ENCODE measurements around the gene ADAM12.

The ADAM12 gene

DNA sequence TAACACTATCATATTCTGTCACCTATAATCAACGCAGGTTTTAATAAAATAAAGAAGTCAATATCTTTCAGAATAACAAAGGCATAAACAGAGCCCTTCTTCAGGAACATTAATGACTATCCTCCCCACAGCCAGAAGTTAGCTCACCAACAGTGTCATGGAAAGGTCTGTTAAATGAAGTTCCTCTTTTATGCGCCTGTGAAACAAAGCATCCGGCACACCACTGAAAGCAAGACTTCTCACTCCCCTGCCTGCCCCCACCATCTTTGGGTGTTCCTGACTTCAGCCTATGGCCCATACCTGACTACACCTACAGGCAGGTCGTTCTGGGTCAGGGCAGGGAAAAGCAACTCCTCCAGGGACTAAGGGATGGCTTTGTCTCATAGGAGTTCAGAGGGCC is 286.5 kb downstream of the ADAM12 start:
- no peak for ATAC-seq
- TF ChIP-seq SNAI2 (CRISPR knock-in tag; IDR thresholded peaks at IDR 0.05) (no peak), ZNF70 (CRISPR knock-in tag; IDR thresholded peaks at IDR 0.05) (no peak), CSDC2 (CRISPR knock-in tag; IDR thresholded peaks at IDR 0.05) (no peak), ARNTL (CRISPR knock-in tag; IDR thresholded peaks at IDR 0.05; ENCODE audit: borderline replicate concordance, low read depth) (no peak), TOX (CRISPR knock-in tag; IDR thresholded peaks at IDR 0.05; ENCODE audit: borderline replicate concordance) (no peak), ESRRG (CRISPR knock-in tag; IDR thresholded peaks at IDR 0.05) (no peak), ZFP3 (CRISPR knock-in tag; IDR thresholded peaks at IDR 0.05) (no peak), BACH2 (CRISPR knock-in tag; IDR thresholded peaks at IDR 0.05; ENCODE audit: borderline replicate concordance) (no peak), ZNF8 (CRISPR knock-in tag; IDR thresholded peaks at IDR 0.05) (no peak)
- TF ChIP-seq, protein P1, sequence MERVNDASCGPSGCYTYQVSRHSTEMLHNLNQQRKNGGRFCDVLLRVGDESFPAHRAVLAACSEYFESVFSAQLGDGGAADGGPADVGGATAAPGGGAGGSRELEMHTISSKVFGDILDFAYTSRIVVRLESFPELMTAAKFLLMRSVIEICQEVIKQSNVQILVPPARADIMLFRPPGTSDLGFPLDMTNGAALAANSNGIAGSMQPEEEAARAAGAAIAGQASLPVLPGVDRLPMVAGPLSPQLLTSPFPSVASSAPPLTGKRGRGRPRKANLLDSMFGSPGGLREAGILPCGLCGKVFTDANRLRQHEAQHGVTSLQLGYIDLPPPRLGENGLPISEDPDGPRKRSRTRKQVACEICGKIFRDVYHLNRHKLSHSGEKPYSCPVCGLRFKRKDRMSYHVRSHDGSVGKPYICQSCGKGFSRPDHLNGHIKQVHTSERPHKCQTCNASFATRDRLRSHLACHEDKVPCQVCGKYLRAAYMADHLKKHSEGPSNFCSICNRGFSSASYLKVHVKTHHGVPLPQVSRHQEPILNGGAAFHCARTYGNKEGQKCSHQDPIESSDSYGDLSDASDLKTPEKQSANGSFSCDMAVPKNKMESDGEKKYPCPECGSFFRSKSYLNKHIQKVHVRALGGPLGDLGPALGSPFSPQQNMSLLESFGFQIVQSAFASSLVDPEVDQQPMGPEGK (CRISPR knock-in tag; IDR thresholded peaks at IDR 0.05; ENCODE audit: borderline replicate concordance): no peak
- TF ChIP-seq, protein P2, sequence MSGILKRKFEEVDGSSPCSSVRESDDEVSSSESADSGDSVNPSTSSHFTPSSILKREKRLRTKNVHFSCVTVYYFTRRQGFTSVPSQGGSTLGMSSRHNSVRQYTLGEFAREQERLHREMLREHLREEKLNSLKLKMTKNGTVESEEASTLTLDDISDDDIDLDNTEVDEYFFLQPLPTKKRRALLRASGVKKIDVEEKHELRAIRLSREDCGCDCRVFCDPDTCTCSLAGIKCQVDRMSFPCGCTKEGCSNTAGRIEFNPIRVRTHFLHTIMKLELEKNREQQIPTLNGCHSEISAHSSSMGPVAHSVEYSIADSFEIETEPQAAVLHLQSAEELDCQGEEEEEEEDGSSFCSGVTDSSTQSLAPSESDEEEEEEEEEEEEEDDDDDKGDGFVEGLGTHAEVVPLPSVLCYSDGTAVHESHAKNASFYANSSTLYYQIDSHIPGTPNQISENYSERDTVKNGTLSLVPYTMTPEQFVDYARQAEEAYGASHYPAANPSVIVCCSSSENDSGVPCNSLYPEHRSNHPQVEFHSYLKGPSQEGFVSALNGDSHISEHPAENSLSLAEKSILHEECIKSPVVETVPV (CRISPR knock-in tag; IDR thresholded peaks at IDR 0.05): no peak
- TF ChIP-seq, protein P3, sequence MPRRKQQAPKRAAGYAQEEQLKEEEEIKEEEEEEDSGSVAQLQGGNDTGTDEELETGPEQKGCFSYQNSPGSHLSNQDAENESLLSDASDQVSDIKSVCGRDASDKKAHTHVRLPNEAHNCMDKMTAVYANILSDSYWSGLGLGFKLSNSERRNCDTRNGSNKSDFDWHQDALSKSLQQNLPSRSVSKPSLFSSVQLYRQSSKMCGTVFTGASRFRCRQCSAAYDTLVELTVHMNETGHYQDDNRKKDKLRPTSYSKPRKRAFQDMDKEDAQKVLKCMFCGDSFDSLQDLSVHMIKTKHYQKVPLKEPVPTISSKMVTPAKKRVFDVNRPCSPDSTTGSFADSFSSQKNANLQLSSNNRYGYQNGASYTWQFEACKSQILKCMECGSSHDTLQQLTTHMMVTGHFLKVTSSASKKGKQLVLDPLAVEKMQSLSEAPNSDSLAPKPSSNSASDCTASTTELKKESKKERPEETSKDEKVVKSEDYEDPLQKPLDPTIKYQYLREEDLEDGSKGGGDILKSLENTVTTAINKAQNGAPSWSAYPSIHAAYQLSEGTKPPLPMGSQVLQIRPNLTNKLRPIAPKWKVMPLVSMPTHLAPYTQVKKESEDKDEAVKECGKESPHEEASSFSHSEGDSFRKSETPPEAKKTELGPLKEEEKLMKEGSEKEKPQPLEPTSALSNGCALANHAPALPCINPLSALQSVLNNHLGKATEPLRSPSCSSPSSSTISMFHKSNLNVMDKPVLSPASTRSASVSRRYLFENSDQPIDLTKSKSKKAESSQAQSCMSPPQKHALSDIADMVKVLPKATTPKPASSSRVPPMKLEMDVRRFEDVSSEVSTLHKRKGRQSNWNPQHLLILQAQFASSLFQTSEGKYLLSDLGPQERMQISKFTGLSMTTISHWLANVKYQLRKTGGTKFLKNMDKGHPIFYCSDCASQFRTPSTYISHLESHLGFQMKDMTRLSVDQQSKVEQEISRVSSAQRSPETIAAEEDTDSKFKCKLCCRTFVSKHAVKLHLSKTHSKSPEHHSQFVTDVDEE (CRISPR knock-in tag; IDR thresholded peaks at IDR 0.05): no peak

DNA sequence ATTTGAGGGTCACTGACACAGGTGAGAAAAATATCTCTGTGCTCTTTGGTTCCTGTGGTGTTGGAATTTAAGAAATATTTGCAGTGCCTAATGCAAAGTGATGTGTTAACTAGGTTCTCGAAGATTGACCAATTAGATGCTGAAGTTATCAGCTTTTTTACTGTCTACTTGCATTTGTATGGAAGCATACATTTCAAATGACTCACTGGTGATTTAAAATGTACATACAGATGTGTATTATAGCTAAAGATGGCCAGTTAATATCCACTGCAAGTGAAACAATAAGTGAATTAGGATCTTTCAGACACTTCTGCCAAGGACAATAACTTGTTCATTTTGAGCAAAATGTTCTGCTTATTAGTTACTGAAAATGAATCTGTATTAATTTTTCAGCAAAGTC is 287.0 kb downstream of the ADAM12 start:
- TF ChIP-seq, protein P4, sequence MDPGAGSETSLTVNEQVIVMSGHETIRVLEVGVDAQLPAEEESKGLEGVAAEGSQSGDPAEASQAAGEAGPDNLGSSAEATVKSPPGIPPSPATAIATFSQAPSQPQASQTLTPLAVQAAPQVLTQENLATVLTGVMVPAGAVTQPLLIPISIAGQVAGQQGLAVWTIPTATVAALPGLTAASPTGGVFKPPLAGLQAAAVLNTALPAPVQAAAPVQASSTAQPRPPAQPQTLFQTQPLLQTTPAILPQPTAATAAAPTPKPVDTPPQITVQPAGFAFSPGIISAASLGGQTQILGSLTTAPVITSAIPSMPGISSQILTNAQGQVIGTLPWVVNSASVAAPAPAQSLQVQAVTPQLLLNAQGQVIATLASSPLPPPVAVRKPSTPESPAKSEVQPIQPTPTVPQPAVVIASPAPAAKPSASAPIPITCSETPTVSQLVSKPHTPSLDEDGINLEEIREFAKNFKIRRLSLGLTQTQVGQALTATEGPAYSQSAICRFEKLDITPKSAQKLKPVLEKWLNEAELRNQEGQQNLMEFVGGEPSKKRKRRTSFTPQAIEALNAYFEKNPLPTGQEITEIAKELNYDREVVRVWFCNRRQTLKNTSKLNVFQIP (CRISPR knock-in tag; IDR thresholded peaks at IDR 0.05; ENCODE audit: borderline replicate concordance, low read depth): no peak
- TF ChIP-seq GLIS3 (CRISPR knock-in tag; IDR thresholded peaks at IDR 0.05) (no peak), ZNF70 (CRISPR knock-in tag; IDR thresholded peaks at IDR 0.05) (no peak), ZC3H10 (CRISPR knock-in tag; IDR thresholded peaks at IDR 0.05) (no peak), TOX (CRISPR knock-in tag; IDR thresholded peaks at IDR 0.05; ENCODE audit: borderline replicate concordance) (no peak), BACH2 (CRISPR knock-in tag; IDR thresholded peaks at IDR 0.05; ENCODE audit: borderline replicate concordance) (no peak), ZFP30 (CRISPR knock-in tag; IDR thresholded peaks at IDR 0.05) (no peak), PPARA (CRISPR knock-in tag; IDR thresholded peaks at IDR 0.05; ENCODE audit: borderline replicate concordance) (no peak), ZNF565 (CRISPR knock-in tag; conservative IDR thresholded peaks at IDR 0.05; ENCODE audit: low read depth) (no peak), ZNF8 (CRISPR knock-in tag; IDR thresholded peaks at IDR 0.05) (no peak), TCF4 (CRISPR knock-in tag; IDR thresholded peaks at IDR 0.05; ENCODE audit: borderline replicate concordance) (no peak), ISL1 (CRISPR knock-in tag; IDR thresholded peaks at IDR 0.05) (no peak), ESRRG (CRISPR knock-in tag; IDR thresholded peaks at IDR 0.05) (no peak)
- TF ChIP-seq, protein P5, sequence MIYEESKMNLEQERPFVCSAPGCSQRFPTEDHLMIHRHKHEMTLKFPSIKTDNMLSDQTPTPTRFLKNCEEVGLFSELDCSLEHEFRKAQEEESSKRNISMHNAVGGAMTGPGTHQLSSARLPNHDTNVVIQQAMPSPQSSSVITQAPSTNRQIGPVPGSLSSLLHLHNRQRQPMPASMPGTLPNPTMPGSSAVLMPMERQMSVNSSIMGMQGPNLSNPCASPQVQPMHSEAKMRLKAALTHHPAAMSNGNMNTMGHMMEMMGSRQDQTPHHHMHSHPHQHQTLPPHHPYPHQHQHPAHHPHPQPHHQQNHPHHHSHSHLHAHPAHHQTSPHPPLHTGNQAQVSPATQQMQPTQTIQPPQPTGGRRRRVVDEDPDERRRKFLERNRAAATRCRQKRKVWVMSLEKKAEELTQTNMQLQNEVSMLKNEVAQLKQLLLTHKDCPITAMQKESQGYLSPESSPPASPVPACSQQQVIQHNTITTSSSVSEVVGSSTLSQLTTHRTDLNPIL (CRISPR knock-in tag; IDR thresholded peaks at IDR 0.05; ENCODE audit: low read depth): no peak
- TF ChIP-seq, protein P2 (CRISPR knock-in tag; IDR thresholded peaks at IDR 0.05): no peak
- TF ChIP-seq, protein P3 (CRISPR knock-in tag; IDR thresholded peaks at IDR 0.05): no peak
- no peak for ATAC-seq
